Activated naive CD4-positive, alpha-beta T cell treated with anti-CD3 and anti-CD28 coated beads, Interleukin-2, amount 10 ng/mL, durations not matched to agents 7 days and 5 days (primary cell): Measurements from ENCODE around the gene AP1G1.

Source experiments
- CTCF ChIA-PET: fragments of 350-600 bp; sonication (Branson Sonifier 250); formaldehyde crosslinking; loops from one replicate; lab custom pipeline; 2021; ENCODE audit warnings: antibody characterized with exemption; lab: Charles Lee
- DNase-seq: peaks from one replicate; pipeline ENCODE4 v3.0.0-alpha.2; 2020
- H3K27ac Mint-ChIP-seq: one replicate; pipeline ENCODE4 v1.8.0; 2021; ENCODE audit warnings: mild to moderate bottlenecking, moderate library complexity, mixed read lengths
- H3K27me3 Mint-ChIP-seq: one replicate; pipeline ENCODE4 v1.8.0; 2021; ENCODE audit warnings: mild to moderate bottlenecking, mixed read lengths
- H3K36me3 Mint-ChIP-seq: one replicate; pipeline ENCODE4 v1.8.0; 2021; ENCODE audit warnings: mixed read lengths
- H3K4me1 Mint-ChIP-seq: one replicate; pipeline ENCODE4 v1.8.0; 2021; ENCODE audit warnings: mixed read lengths
- H3K4me3 Mint-ChIP-seq: one replicate; pipeline ENCODE4 v1.8.0; 2021; ENCODE audit warnings: mild to moderate bottlenecking, moderate library complexity, mixed read lengths
- H3K9me3 Mint-ChIP-seq: one replicate; pipeline ENCODE4 v1.8.0; 2021; ENCODE audit warnings: mixed read lengths

Gene AP1G1

GRCh38 chr16:71762186-71762585, 46.4 kb downstream of the AP1G1 start:
- Mint-ChIP-seq H3K4me3 (no peak overlapping the region), H3K27me3 (no peaks in the 10 kb centered on the region), H3K36me3 (peaks cover 41% of the 10 kb centered on the region), H3K27ac (no peak overlapping the region), H3K4me1 (peaks cover 7% of the 10 kb centered on the region), H3K9me3 (no peaks in the 10 kb centered on the region)
- CTCF ChIA-PET: interaction anchor here (1.5 kb wide), 1 partner anchor 121 kb away, joined by 3 read pairs; no protein-coding TSS in a partner anchor
- no peak for DNase-seq

GRCh38 chr16:71761097-71761496, 47.5 kb downstream of the AP1G1 start:
- H3K4me3 Mint-ChIP-seq: no peak overlapping the region
- H3K9me3 Mint-ChIP-seq: no peaks in the 10 kb centered on the region
- H3K36me3 Mint-ChIP-seq: peaks cover 42% of the 10 kb centered on the region
- H3K4me1 Mint-ChIP-seq: no peaks in the 10 kb centered on the region
- H3K27me3 Mint-ChIP-seq: no peaks in the 10 kb centered on the region
- DNase-seq: no peak
- H3K27ac Mint-ChIP-seq: no peak overlapping the region
- CTCF ChIA-PET: no interaction called here

- CTCF ChIA-PET: no interaction called here
- Mint-ChIP-seq H3K27me3 (no peaks in the 10 kb centered on the region), H3K9me3 (no peaks in the 10 kb centered on the region), H3K27ac (no peak overlapping the region), H3K36me3 (peaks cover 49% of the 10 kb centered on the region), H3K4me3 (no peak overlapping the region), H3K4me1 (no peaks in the 10 kb centered on the region)
- DNase-seq: no peak
These were observed 50.3 kb downstream of the AP1G1 start for GRCh38 chr16:71758293-71758760.

GRCh38 chr16:71754652-71755051, 54.0 kb downstream of the AP1G1 start:
- Mint-ChIP-seq H3K4me3 (no peak overlapping the region), H3K4me1 (no peaks in the 10 kb centered on the region), H3K36me3 (peaks cover 51% of the 10 kb centered on the region), H3K9me3 (no peaks in the 10 kb centered on the region), H3K27me3 (no peaks in the 10 kb centered on the region), H3K27ac (peak overlapping the region; percentile 20)
- no peak for DNase-seq
- CTCF ChIA-PET: interaction anchor here (0.6 kb wide), 1 partner anchor 78 kb away, joined by 3 read pairs; no protein-coding TSS in a partner anchor

- Mint-ChIP-seq H3K36me3 (peaks cover 53% of the 10 kb centered on the region), H3K4me1 (no peaks in the 10 kb centered on the region), H3K4me3 (no peak overlapping the region), H3K27ac (no peak overlapping the region), H3K9me3 (no peaks in the 10 kb centered on the region), H3K27me3 (no peaks in the 10 kb centered on the region)
- no peak for DNase-seq
- CTCF ChIA-PET: interaction anchor here (0.7 to 0.9 kb wide), 2 partner anchors 128 to 207 kb away, joined by 3 to 4 read pairs; no protein-coding TSS in a partner anchor
These were observed 54.5 kb downstream of the AP1G1 start for GRCh38 chr16:71754108-71754507.

- CTCF ChIA-PET: interaction anchor here (0.6 kb wide), 1 partner anchor 67 kb away, joined by 3 read pairs; no protein-coding TSS in a partner anchor
- Mint-ChIP-seq H3K27ac (no peak overlapping the region), H3K36me3 (peaks cover 48% of the 10 kb centered on the region)
These were observed 60.4 kb downstream of the AP1G1 start for GRCh38 chr16:71748226-71748625.

GRCh38 chr16:71746442-71747046, 62.1 kb downstream of the AP1G1 start:
- peak; percentile 36 for DNase-seq
- H3K4me1 Mint-ChIP-seq: peaks cover 2% of the 10 kb centered on the region
- no peak overlapping the region for H3K4me3 Mint-ChIP-seq
- no peaks in the 10 kb centered on the region for H3K27me3 Mint-ChIP-seq
- no peaks in the 10 kb centered on the region for H3K9me3 Mint-ChIP-seq
- CTCF ChIA-PET: no interaction called here
- peaks cover 48% of the 10 kb centered on the region for H3K36me3 Mint-ChIP-seq
- H3K27ac Mint-ChIP-seq: no peak overlapping the region

More at GRCh38 chr16:71748226-71748625, 60.4 kb downstream of the AP1G1 start:
- Mint-ChIP-seq H3K9me3 (no peaks in the 10 kb centered on the region), H3K27me3 (no peaks in the 10 kb centered on the region), H3K4me3 (no peak overlapping the region), H3K4me1 (peaks cover 2% of the 10 kb centered on the region)
- DNase-seq: no peak

- H3K9me3 Mint-ChIP-seq: no peaks in the 10 kb centered on the region
- H3K27ac Mint-ChIP-seq: no peak overlapping the region
- peaks cover 49% of the 10 kb centered on the region for H3K36me3 Mint-ChIP-seq
- CTCF ChIA-PET: interaction anchor here (0.9 kb wide), 1 partner anchor 223 kb away, joined by 3 read pairs; no protein-coding TSS in a partner anchor
- no peak for DNase-seq
- no peaks in the 10 kb centered on the region for H3K4me1 Mint-ChIP-seq
- H3K27me3 Mint-ChIP-seq: no peaks in the 10 kb centered on the region
- no peak overlapping the region for H3K4me3 Mint-ChIP-seq
These were observed 69.8 kb downstream of the AP1G1 start for GRCh38 chr16:71738855-71739254.

- CTCF ChIA-PET: no interaction called here
- DNase-seq: no peak
- H3K9me3 Mint-ChIP-seq: no peaks in the 10 kb centered on the region
- H3K27me3 Mint-ChIP-seq: no peaks in the 10 kb centered on the region
- no peak overlapping the region for H3K27ac Mint-ChIP-seq
- no peaks in the 10 kb centered on the region for H3K4me1 Mint-ChIP-seq
- H3K4me3 Mint-ChIP-seq: no peak overlapping the region
- H3K36me3 Mint-ChIP-seq: peaks cover 52% of the 10 kb centered on the region
These were observed 71.1 kb downstream of the AP1G1 start for GRCh38 chr16:71737501-71737900.

- CTCF ChIA-PET: no interaction called here
- no peak overlapping the region for H3K4me3 Mint-ChIP-seq
- H3K27me3 Mint-ChIP-seq: no peaks in the 10 kb centered on the region
- peaks cover 56% of the 10 kb centered on the region for H3K36me3 Mint-ChIP-seq
- H3K4me1 Mint-ChIP-seq: no peaks in the 10 kb centered on the region
- no peak for DNase-seq
- no peak overlapping the region for H3K27ac Mint-ChIP-seq
- H3K9me3 Mint-ChIP-seq: no peaks in the 10 kb centered on the region
These were observed 74.1 kb downstream of the AP1G1 start for GRCh38 chr16:71734511-71734910.

GRCh38 chr16:71732587-71732986, 76.0 kb downstream of the AP1G1 start:
- Mint-ChIP-seq H3K27ac (no peak overlapping the region), H3K4me1 (no peaks in the 10 kb centered on the region), H3K4me3 (no peak overlapping the region), H3K9me3 (no peaks in the 10 kb centered on the region), H3K27me3 (no peaks in the 10 kb centered on the region), H3K36me3 (peaks cover 45% of the 10 kb centered on the region)
- CTCF ChIA-PET: no interaction called here
- DNase-seq: no peak

- DNase-seq: no peak
- H3K27ac Mint-ChIP-seq: no peak overlapping the region
- H3K36me3 Mint-ChIP-seq: peaks cover 21% of the 10 kb centered on the region
- no peak overlapping the region for H3K4me3 Mint-ChIP-seq
- CTCF ChIA-PET: interaction anchor here (1.1 to 1.5 kb wide), 2 partner anchors 8 to 17 kb away, joined by 3 read pairs; no protein-coding TSS in a partner anchor
- H3K4me1 Mint-ChIP-seq: peaks cover 9% of the 10 kb centered on the region
- H3K27me3 Mint-ChIP-seq: peaks cover 23% of the 10 kb centered on the region
- no peaks in the 10 kb centered on the region for H3K9me3 Mint-ChIP-seq
These were observed 80.9 kb downstream of the AP1G1 start for GRCh38 chr16:71727551-71728324.

GRCh38 chr16:71726476-71727315, 81.9 kb downstream of the AP1G1 start:
- H3K27ac Mint-ChIP-seq: no peak overlapping the region
- peaks cover 23% of the 10 kb centered on the region for H3K27me3 Mint-ChIP-seq
- no peak for DNase-seq
- H3K9me3 Mint-ChIP-seq: no peaks in the 10 kb centered on the region
- H3K4me1 Mint-ChIP-seq: peaks cover 17% of the 10 kb centered on the region
- no peak overlapping the region for H3K4me3 Mint-ChIP-seq
- peaks cover 12% of the 10 kb centered on the region for H3K36me3 Mint-ChIP-seq
- CTCF ChIA-PET: interaction anchor here (1.2 to 1.5 kb wide), 2 partner anchors 9 to 235 kb away, joined by 3 read pairs; no protein-coding TSS in a partner anchor

- H3K9me3 Mint-ChIP-seq: no peaks in the 10 kb centered on the region
- peaks cover 2% of the 10 kb centered on the region for H3K36me3 Mint-ChIP-seq
- peaks cover 17% of the 10 kb centered on the region for H3K4me1 Mint-ChIP-seq
- peaks cover 23% of the 10 kb centered on the region for H3K27me3 Mint-ChIP-seq
- CTCF ChIA-PET: no interaction called here
- H3K27ac Mint-ChIP-seq: peak within 1 kb of the TSS; percentile 2
- DNase-seq: no peak
- peak within 1 kb of the TSS; percentile 76 for H3K4me3 Mint-ChIP-seq
These were observed 84.3 kb downstream of the AP1G1 start, which contains the start of gene PHLPP2 for GRCh38 chr16:71724320-71724751. TSS of gene PHLPP2 (minus strand) at chr16:71724701. CDS start at chr16:71714795, 9,906 bp downstream.
